Smooth muscle cell of the coronary artery (primary cell): ENCODE results near the gene BANP. TPM values are rescaled to one million over a fixed set of nuclear protein-coding genes. Genes with fewer than 3 reads are reported as not detected.

Experiments used
- total RNA-seq: library from RNA; depleted of rRNA; stranded (reverse); fragments of >200 nt; gene quantifications from 2 replicates; pipeline ENCODE4 v1.2.3, GENCODE V29; 2014; ENCODE audit warnings: low replicate concordance

BANP gene
- 18.3 and 49.7 TPM in 2 replicates for total RNA-seq

DNA sequence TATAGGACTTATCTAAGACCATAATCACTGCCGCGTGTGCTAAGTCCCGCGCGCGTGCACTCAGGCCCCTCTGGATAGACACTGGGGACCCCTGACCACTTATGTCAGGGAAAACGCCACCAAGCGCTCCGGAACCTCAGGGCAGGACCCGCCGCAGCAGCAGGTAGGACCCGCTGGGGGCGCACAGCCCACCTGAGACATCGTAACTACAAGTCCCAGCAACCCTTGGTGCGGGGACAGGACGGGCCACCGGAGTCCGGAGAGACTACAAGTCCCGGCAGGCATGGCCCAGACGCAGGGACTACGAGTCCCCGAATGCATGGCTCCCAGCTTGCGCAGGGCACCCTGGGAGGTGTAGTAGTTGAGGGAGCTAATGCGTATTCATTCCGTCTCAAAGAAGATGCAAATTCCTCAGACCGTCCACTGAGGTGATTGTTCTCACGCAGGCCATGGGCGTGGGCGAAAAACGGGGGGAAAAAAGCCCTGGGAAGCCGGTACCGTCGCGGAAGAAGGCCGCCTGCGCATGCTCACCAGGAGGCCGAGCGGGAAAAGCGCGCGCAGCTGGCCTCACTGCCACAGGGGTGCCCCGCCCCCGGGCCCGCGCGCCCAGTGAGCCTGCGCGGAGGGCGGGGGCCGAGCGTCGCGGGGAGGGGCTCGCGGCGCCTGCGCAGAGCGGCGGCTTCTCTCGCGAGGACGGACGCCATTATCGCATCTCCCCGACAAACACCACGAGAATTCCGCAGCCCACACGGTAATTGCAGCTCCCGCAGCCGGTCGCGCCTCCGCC lies at the start of gene BANP:
TSS of gene BANP (plus strand) at position 670 of the 787 bp plus-strand sequence. CDS start 23,682 bp downstream, outside the sequence.

DNA sequence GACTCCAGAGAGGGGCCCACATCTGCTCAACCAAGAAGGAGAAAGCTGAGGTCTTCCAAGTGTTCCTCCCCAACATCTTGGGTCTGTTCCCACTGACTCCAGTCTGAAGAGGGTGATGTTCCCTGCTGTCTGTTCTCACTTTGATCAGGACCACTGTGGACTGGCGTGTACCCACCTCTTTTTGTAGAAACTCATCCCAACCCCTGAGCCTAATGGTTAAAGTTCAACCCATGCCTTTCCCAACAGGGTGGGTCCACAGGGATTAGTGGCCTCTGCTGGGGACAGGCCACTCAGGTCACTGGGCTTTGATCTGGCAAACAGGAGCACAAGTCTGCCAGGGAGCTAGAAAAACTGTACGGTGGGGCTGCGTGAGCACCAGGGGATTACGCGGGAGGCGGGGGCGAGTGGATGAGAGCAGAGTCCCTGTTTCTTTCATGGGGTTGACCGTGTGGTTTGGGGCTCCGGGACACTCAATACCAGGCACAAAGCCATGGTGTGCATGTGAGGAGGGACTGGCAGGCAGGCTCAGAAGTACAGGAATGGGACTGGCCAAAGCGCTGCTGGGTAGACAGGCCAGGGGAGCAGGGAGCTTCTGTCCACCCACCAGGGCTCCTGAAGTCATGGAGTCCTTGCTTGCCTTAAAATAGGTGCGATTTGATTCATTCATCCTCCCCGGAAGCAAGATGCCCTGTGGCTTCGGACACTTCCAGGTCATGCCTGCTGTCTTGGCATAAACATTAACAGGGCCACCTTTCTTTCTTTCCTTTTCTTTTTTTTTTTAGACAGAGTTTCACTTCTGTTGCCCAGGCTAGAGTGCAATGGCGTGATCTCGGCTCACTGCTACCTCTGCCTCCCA lies 14.6 kb upstream of the BANP start, which contains the start of gene CA5A:
TSS of gene CA5A (minus strand) at position 155 of the 856 bp plus-strand sequence. CDS start at position 76, 79 bp downstream.

Other genes starting within 250 kb of the BANP start
- gene KLHDC4, start 185.4 kb upstream of the BANP start, total RNA-seq, result 18.3 and 24.8 TPM in 2 replicates
- 3.3 and 23.2 TPM in 2 replicates for gene SLC7A5, start 81.9 kb upstream of the BANP start, total RNA-seq
- not detected in 2 replicates for gene CA5A, start 14.9 kb upstream of the BANP start, total RNA-seq